Retinal pigment epithelial cell (primary cell): ENCODE measurements around the gene PPARD.

ENCODE experiments used
- DNase-seq: peaks from one replicate; pipeline ENCODE4 v3.0.0-alpha.2; 2010; ENCODE audit warnings: low read depth
- H3K4me3 ChIP-seq: 2 replicates; pipeline ENCODE4 v1.5.1; 2011; ENCODE audit warnings: mild to moderate bottlenecking, low read length, control low read depth, moderate library complexity
- CTCF ChIP-seq: conservative IDR thresholded peaks from 2 replicates; pipeline ENCODE4 v1.5.1; 2011; ENCODE audit warnings: low read depth, low read length, control low read depth, inconsistent platforms

PPARD gene

GRCh38 chr6:35454391-35455110, 112.2 kb downstream of the PPARD start:
- H3K4me3 ChIP-seq, result no peak overlapping the region
- DNase-seq, result no peak
- no peak for TF ChIP-seq CTCF

- DNase-seq, result no peak
- H3K4me3 ChIP-seq, result no peak overlapping the region
- TF ChIP-seq CTCF, result no peak
Measured at GRCh38 chr6:35457907-35458306, 115.5 kb downstream of the PPARD start.

GRCh38 chr6:35461270-35461669, 118.9 kb downstream of the PPARD start:
- no peak for TF ChIP-seq CTCF
- H3K4me3 ChIP-seq, result no peak overlapping the region

GRCh38 chr6:35463292-35463691, 120.9 kb downstream of the PPARD start:
- no peak for TF ChIP-seq CTCF
- H3K4me3 ChIP-seq, result no peak overlapping the region
- no peak for DNase-seq

More at GRCh38 chr6:35461270-35461669, 118.9 kb downstream of the PPARD start:
- no peak for DNase-seq

- DNase-seq, result no peak
- TF ChIP-seq CTCF, result no peak
- H3K4me3 ChIP-seq, result no peak overlapping the region
Measured at GRCh38 chr6:35465646-35466045, 123.3 kb downstream of the PPARD start.

- DNase-seq, result peak; percentile 83
- H3K4me3 ChIP-seq, result peak within 1 kb of the TSS; percentile 97
- peak; percentile 97 for TF ChIP-seq CTCF
Measured at GRCh38 chr6:35468181-35468979, 126.0 kb downstream of the PPARD start, which contains the start of gene RPL10A. Gene RPL10A (plus strand): TSS chr6:35468401. CDS start chr6:35468435, 34 bp downstream.
